Activated T-cell treated with anti-CD3 and anti-CD28 coated beads, Interleukin-2, amount 50 U/mL, for 4 hours (primary cell): Measurements from ENCODE around the gene LSM4. TPM values are rescaled to one million over a fixed set of nuclear protein-coding genes. Genes with fewer than 3 reads are reported as not detected.
"Not testable (repeated sequence)": the region's sequence is repeated elsewhere in the genome, so short reads cannot be mapped to it uniquely, and the experiment has no call there.

Experiments
- ATAC-seq, 2 donors: fragments of 200-7000 bp; cut with Tn5 transposase; one replicate each; pipeline ENCODE4 v1.10.0; 2021
- DNase-seq: peaks from one replicate; pipeline ENCODE4 v3.0.0-alpha.2; 2020
- H3K27me3 Mint-ChIP-seq: one replicate; pipeline ENCODE4 v1.8.0; 2021; ENCODE audit warnings: low read depth, mixed read lengths
- H3K36me3 Mint-ChIP-seq: one replicate; pipeline ENCODE4 v1.8.0; 2022; ENCODE audit warnings: mixed read lengths; ENCODE audit not compliant: insufficient read depth
- H3K4me1 Mint-ChIP-seq: one replicate; pipeline ENCODE4 v1.8.0; 2021; ENCODE audit warnings: low read depth, mixed read lengths
- H3K4me3 Mint-ChIP-seq: one replicate; pipeline ENCODE4 v1.8.0; 2021; ENCODE audit warnings: mild to moderate bottlenecking, moderate library complexity, mixed read lengths
- H3K9me3 Mint-ChIP-seq: one replicate; pipeline ENCODE4 v1.8.0; 2021; ENCODE audit warnings: mixed read lengths
- total RNA-seq, 3 donors: library from RNA; stranded (reverse); gene quantifications; one replicate each; pipeline ENCODE4 v1.2.1, GENCODE V29; 2021

LSM4 gene
- total RNA-seq, 3 donors from 2014 or later = 209 to 254 (median 230) TPM

DNA sequence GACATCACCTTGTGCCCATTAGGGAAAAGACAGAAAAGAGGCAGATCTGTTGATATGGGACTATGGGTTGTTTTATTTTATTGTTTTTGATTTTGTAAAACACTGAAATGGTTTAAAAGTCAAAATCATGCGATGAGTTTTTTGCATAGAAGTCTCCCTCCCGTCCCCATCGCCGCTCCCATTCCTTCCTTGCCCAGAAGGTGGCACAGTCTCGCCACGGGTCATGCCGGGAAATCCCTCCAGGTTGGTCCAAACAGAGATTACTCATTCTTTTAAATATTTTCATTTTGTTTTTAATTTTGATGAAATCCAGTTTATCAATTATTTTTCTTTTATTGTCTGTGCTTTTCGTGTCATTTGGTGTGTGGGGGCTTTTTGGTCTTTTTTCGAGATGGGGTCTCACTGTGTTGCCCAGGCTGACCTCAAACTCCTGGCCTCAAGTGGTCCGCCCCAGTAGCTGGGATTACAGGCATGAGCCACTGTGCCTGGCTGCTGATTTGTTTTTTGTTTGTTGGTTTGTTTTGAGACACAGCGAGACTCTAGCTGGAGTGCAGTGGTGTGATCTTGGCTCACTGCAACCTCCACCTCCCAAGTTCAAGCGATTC lies 26.8 kb upstream of the LSM4 start:
- H3K4me1 Mint-ChIP-seq = peaks cover 2% of the 10 kb centered on the region
- ATAC-seq = no peak

DNA sequence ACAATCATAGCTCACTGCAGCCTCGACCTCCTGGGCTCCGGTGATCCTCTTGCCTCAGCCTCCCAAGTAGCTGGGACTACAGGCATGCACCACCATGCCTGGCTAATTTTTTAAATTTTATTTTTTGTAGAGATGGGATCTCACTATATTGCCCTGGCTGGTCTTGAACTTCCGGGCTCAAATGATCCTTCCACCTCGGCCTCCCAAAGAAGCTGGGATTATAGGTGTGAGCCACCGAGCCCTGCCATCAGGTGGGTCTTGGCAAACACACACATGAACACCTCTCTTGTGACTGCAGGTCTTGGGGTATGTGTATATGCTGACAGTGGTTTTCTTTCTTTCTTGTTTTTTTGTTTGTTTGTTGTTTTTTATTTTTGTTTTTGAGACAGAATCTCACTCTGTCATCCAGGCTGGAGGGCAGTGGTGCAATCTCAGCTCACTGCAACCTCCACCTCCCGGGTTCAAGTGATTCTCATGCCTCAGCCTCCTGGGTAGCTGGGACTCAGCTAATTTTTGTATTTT lies 26.0 kb upstream of the LSM4 start:
- ATAC-seq, H3K4me1 Mint-ChIP-seq, DNase-seq: not testable (repeated sequence)

More for the DNA sequence above, 26.8 kb upstream of the LSM4 start:
- no peak overlapping the region for H3K4me3 Mint-ChIP-seq
- DNase-seq = no peak
- no peaks in the 10 kb centered on the region for H3K27me3 Mint-ChIP-seq
- H3K9me3 Mint-ChIP-seq = no peaks in the 10 kb centered on the region
- H3K36me3 Mint-ChIP-seq = peaks cover 25% of the 10 kb centered on the region

DNA sequence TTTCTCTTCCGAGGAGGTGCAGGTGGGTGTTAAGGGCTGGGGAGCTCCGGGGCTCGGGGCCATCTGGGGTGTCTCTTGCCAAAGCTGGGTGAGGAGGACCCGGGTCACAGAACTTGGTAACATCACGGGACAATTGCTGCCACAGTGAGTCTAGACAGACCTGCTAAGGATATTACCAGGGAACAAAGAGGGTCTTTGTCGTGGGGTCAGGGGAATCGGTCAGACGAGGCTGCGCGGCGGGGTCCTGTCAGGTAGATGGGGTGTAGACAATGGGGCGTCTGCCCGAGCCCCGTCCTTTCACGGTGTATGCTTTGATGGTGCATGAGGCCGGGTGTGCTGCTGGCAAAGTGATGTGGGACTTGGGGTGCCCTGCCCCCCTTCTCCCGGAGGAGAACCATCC lies 25.3 kb upstream of the LSM4 start:
- no peaks in the 10 kb centered on the region for H3K27me3 Mint-ChIP-seq
- no peaks in the 10 kb centered on the region for H3K9me3 Mint-ChIP-seq
- H3K4me1 Mint-ChIP-seq = peaks cover 4% of the 10 kb centered on the region
- H3K36me3 Mint-ChIP-seq = peaks cover 23% of the 10 kb centered on the region
- no peak overlapping the region for H3K4me3 Mint-ChIP-seq
- DNase-seq (no peak), ATAC-seq (no peak)

More for the DNA sequence above, 26.0 kb upstream of the LSM4 start:
- not testable (repeated sequence) for H3K27me3 Mint-ChIP-seq, H3K4me3 Mint-ChIP-seq, H3K9me3 Mint-ChIP-seq
- H3K36me3 Mint-ChIP-seq = peaks cover 25% of the 10 kb centered on the region

DNA sequence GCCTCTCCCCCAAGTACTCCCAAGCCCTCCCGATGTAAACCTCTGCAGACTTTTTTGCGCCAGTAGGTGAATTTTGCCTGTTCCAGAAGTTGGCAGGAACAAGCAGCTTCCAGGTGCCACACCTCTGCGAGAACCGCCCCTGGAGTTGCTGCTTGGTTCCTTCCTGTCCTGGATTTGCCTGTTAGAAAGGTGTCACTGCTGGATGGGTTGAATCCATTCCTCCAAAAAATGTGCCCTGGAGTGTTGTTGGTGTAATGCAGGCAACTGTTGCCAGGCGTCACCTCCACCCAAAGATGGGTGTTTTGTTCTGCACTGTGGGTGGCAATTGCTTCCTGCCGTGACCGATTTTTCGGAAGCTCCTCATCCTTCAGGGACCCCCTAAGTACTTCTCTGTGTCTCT lies 23.2 kb upstream of the LSM4 start:
- Mint-ChIP-seq H3K36me3 (peaks cover 23% of the 10 kb centered on the region), H3K27me3 (no peaks in the 10 kb centered on the region)

DNA sequence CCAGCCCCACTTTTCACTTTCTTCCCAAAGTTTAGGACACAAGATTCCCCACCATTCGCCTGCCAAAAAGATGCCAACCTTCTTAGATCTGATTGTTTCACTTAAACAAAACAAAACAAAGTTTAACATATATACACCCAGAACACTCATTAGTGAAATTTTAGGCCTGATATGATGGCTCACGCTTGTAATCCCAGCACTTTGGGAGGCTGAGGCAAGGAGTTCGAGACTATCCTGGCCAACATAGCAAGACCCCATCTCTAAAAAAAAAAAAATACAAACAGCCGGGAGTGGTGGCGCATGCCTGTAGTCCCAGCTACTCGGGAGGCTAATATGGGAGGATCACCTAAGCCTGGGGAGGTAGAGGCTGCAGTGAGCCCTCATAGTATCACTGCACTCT lies 22.4 kb upstream of the LSM4 start:
- ATAC-seq = no peak
- Mint-ChIP-seq H3K4me3 (no peak overlapping the region), H3K9me3 (no peaks in the 10 kb centered on the region), H3K36me3 (peaks cover 20% of the 10 kb centered on the region), H3K4me1 (peaks cover 14% of the 10 kb centered on the region), H3K27me3 (no peaks in the 10 kb centered on the region)
- DNase-seq = no peak

More for the DNA sequence above, 23.2 kb upstream of the LSM4 start:
- no peak for ATAC-seq
- no peak for DNase-seq
- peaks cover 14% of the 10 kb centered on the region for H3K4me1 Mint-ChIP-seq
- no peak overlapping the region for H3K4me3 Mint-ChIP-seq
- no peaks in the 10 kb centered on the region for H3K9me3 Mint-ChIP-seq

DNA sequence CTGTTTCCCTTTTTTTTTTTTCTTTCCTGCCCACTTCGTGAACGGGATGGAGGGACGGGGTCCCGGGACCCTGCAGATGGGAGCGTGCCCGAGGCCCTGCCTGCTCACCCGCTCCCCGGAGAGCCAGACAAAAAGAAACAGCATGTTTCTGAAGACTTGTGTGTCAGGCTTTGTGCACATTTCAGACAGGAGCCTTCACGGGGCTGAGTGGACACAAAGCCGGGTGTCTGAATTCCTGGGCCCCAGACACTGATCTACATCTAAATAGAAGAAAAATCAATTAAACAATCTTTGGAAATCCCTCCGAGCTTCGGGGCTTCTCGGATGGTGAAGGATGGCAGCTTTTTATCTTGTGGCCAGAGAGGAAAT lies 21.7 kb upstream of the LSM4 start:
- H3K4me3 Mint-ChIP-seq = no peak overlapping the region
- H3K27me3 Mint-ChIP-seq = no peaks in the 10 kb centered on the region
- no peak for DNase-seq
- H3K4me1 Mint-ChIP-seq = peaks cover 18% of the 10 kb centered on the region
- H3K36me3 Mint-ChIP-seq = peaks cover 16% of the 10 kb centered on the region
- ATAC-seq = no peak
- H3K9me3 Mint-ChIP-seq = no peaks in the 10 kb centered on the region

DNA sequence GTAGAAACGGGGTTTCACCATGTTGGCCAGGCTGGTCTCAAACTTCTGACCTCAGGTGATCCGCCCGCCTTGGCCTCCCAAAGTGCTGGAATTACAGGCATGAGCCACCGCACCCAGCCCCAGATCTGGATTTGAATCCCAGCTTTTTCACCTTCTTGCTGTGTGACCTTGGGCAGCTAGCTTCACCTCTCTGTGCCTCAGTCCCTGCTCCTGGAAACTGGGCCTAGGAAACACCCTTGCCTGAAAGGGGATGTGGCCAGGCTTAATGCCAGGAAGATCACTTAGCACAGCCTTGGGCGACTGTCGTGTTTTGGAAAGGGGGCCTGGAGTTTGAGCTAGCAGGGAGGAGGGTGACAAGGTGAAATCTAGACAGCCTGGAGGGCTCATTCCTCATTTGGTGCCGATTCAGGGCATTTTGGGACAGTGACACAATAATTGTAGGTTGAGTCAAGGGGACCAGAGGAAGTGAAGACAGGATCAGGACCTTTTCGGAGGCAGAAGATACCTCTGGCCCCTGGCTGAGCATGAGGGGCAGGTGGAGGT lies 19.3 kb upstream of the LSM4 start:
- peaks cover 20% of the 10 kb centered on the region for H3K4me1 Mint-ChIP-seq
- H3K36me3 Mint-ChIP-seq = peaks cover 6% of the 10 kb centered on the region
- H3K4me3 Mint-ChIP-seq = peak overlapping the region; percentile 33
- H3K27me3 Mint-ChIP-seq = no peaks in the 10 kb centered on the region
- no peak for ATAC-seq
- no peaks in the 10 kb centered on the region for H3K9me3 Mint-ChIP-seq
- no peak for DNase-seq

DNA sequence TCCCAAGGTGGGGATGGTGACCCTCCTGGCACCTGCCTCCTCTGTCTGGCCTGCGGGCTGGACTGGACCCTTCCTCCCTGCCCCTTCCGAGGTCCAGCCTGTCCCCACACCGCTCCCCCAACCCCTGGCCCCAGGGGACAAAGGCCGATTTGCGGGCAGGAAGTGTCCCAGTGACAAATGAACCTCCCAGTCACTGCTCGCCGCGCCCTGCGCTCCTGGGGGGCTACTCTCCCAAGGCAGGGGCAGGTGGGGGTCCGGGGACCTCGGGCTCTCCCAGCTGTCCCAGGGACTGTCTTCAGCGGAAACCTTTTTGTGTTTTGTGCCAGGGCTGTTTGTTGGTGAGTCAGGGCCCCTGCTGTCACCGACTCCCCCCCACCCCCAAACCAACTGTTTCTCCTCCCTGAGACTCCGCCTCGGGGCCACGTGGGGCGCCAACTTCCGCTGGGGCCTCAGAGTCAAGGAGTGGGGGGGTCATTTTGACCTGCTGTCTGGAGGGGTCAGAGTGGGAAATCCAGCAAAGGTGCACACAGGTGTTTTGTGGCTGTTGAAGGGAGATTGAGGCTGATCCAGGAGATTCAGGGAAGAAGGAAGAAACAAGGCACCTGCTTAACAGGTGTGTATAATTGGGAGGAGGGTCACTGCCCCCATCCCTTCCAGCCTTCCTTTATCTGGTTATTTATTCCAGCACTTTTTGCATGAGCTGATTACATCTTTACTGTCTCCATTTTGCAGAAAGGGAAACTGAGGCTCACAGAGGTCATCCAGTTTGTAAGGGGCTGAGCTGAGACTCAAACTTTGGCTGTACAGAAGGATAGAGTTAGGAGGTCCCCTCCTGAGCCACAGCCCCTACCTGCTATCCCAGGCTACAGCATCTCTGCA lies 18.4 kb upstream of the LSM4 start:
- peak; percentile 67 for DNase-seq
- no peaks in the 10 kb centered on the region for H3K9me3 Mint-ChIP-seq
- H3K4me1 Mint-ChIP-seq = peaks cover 20% of the 10 kb centered on the region
- H3K27me3 Mint-ChIP-seq = no peaks in the 10 kb centered on the region
- peak overlapping the region; percentile 83 for H3K4me3 Mint-ChIP-seq
- ATAC-seq = peak; percentile 88 to 92
- H3K36me3 Mint-ChIP-seq = peaks cover 2% of the 10 kb centered on the region

DNA sequence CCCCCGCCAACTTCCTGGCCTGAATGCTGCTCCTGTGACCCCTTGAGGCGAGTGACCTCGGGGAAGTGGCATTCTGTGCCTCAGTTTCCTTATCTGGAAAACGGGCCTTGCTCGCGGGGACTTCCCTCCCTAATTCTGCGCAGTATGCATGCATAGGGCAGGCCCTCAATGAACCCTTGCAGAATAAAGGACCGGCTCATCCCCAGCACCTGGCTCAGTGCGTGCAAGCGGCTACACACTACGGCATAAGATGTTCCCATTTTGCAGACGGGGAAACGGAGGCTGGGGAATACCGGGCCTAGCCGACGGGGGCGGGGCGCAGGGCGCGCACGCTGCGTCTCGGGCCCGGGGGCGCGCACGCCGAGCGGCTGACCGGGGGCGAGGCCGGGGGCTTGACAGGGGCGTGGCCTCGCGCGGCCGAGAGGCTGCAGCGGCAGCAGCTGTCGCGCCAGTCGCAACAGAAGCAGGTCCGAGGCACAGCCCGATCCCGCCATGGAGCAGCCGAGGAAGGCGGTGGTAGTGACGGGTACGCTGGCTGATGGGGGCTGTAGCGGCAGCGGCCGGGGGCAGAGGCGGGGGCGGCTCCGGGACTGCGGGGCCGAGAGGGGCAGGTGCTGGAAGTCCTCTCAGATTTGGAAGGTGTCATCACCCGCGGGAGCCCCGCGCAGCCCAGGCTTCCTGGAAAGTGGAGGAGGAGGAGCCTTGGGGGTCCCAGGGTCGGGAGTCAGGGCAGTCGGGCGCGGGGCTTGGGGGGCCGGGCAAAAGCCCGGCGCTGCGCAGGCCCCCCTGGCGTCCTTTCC lies 17.5 kb upstream of the LSM4 start, which contains the start of gene PGPEP1:
TSS of gene PGPEP1 (plus strand) at position 409 of the 800 bp plus-strand sequence. CDS start at position 493, 84 bp downstream.
- H3K9me3 Mint-ChIP-seq = no peaks in the 10 kb centered on the region
- DNase-seq (peak; percentile 59), ATAC-seq (peak; percentile 65 to 69)
- H3K36me3 Mint-ChIP-seq = no peaks in the 10 kb centered on the region
- H3K4me1 Mint-ChIP-seq = peaks cover 17% of the 10 kb centered on the region
- H3K27me3 Mint-ChIP-seq = no peaks in the 10 kb centered on the region
- peak within 1 kb of the TSS; percentile 83 for H3K4me3 Mint-ChIP-seq

DNA sequence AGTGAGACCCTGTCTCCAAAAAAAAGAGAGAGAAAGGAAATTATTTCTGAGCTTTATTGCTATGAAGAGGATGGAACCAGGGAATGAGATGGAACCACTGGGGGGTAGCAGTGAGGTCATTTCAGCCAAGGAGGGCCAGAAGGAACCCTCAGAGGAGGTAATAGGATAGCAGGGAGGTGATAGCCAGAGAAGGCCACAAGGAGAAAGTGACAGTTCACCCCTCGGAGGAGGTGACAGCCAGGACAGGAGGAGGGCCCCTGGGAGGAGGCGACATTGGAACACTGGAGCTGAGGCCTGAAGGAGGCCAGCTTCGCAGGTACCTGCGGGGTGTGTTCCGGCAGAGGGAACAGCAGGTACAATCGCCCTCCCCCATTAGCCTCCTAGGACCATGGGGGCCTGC lies 16.8 kb upstream of the LSM4 start:
- Mint-ChIP-seq H3K27me3 (no peaks in the 10 kb centered on the region), H3K4me1 (peaks cover 17% of the 10 kb centered on the region), H3K9me3 (no peaks in the 10 kb centered on the region), H3K4me3 (peak overlapping the region; percentile 83), H3K36me3 (no peaks in the 10 kb centered on the region)
- no peak for DNase-seq
- ATAC-seq = no peak

DNA sequence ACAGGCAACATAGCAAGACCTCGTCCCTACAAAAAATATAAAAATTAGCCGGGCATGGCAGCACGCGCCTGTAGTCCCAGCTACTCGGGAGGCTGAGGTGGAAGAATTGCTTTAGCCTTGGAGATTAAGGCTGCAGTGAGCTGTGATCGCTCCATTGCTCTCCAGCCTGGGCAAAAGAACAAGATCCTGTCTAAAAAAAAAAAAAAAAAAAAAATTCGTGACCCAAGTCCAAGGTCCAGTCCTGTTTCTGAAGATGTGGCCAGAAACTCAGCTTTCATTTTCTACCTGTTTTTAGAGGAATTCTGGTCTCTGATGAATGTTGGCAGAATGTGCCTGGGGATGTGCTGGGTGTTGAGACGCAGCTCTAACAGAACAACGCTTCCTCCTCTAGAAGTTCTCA lies 15.7 kb upstream of the LSM4 start:
- H3K27me3 Mint-ChIP-seq = no peaks in the 10 kb centered on the region
- DNase-seq (no peak), ATAC-seq (no peak)
- H3K9me3 Mint-ChIP-seq = no peaks in the 10 kb centered on the region
- H3K4me3 Mint-ChIP-seq = peak overlapping the region; percentile 29
- peaks cover 16% of the 10 kb centered on the region for H3K4me1 Mint-ChIP-seq
- H3K36me3 Mint-ChIP-seq = no peaks in the 10 kb centered on the region

DNA sequence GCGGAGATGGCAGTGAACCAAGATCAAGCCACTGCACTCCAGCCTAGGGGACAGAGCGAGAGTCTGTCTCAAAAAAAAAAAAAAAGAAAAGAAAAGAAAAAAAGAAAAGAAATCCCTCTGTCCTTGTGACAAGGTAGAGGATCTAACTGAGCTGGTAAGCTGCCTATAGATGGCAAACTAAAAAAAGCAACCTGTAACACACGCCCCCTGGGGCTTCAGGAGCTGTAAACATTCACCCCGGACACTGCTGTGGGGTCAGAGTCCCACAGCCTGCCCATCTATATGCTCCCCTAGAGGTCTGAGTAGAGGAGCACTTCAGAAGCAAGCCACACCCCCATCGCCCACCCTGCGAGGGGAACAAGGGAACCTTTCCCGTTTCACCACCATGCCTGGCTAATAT lies 13.2 kb upstream of the LSM4 start:
- DNase-seq (no peak), ATAC-seq (no peak)
- Mint-ChIP-seq H3K4me3 (no peak overlapping the region), H3K9me3 (no peaks in the 10 kb centered on the region), H3K36me3 (no peaks in the 10 kb centered on the region), H3K4me1 (peaks cover 6% of the 10 kb centered on the region), H3K27me3 (no peaks in the 10 kb centered on the region)

DNA sequence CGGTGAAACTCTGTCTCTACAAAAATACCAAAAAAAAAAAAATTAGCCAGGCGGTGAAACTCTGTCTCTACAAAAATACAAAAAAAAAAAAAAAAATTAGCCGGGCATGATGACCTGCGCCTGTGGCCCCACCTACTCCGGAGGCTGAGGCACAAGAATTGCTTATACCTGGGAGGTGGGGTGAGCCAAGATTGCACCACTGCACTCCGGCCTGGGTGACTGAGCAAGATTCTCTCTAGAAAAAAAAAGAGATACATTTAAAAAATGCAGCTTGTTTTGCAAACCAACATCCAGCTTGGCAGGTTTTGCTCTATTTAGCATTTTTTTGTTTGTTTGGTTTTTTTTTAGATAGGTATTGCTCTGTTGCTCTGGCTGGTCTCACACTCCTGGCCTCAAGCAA lies 10.8 kb upstream of the LSM4 start:
- DNase-seq = no peak
- Mint-ChIP-seq H3K27me3 (no peaks in the 10 kb centered on the region), H3K4me1 (peaks cover 4% of the 10 kb centered on the region), H3K9me3 (no peaks in the 10 kb centered on the region), H3K36me3 (no peaks in the 10 kb centered on the region), H3K4me3 (no peak overlapping the region)
- no peak for ATAC-seq
